HEK293 (cell line): ENCODE data around the gene SLC7A10.

Experiments used
- PBX3 ChIP-seq: sonication (generic); formaldehyde crosslinking; IDR thresholded peaks from 2 replicates; pipeline ENCODE4 v1.8.1; 2022; ENCODE audit warnings: mild to moderate bottlenecking, moderate library complexity, missing genetic modification reagents
- ZNF274 ChIP-seq, 2 experiments: fragments of 200-500 bp in 1 of 2; fragments of 450-650 bp in 1 of 2; sonication (Bioruptor generic) in 1 of 2; formaldehyde crosslinking in 1 of 2; IDR thresholded peaks; 2 replicates each; pipeline versions ENCODE4 v1.5.1 to v1.6.1; 2014 to 2016; ENCODE audit warnings: borderline replicate concordance in 1 of 2, inconsistent platforms in 1 of 2, low read length in 1 of 2, missing biosample characterization in 1 of 2, missing genetic modification characterization in 1 of 2
- ZNF768 ChIP-seq: fragments of 450-650 bp; formaldehyde crosslinking; IDR thresholded peaks from 2 replicates; pipeline ENCODE4 v1.5.1; 2018; ENCODE audit warnings: missing biosample characterization, mild to moderate bottlenecking, missing genetic modification characterization
- TF ChIP-seq, protein P1 (sequence below): fragments of 450-650 bp; formaldehyde crosslinking; IDR thresholded peaks from 2 replicates; pipeline ENCODE4 v1.5.1; 2016; ENCODE audit warnings: missing biosample characterization, missing genetic modification characterization

DNA sequence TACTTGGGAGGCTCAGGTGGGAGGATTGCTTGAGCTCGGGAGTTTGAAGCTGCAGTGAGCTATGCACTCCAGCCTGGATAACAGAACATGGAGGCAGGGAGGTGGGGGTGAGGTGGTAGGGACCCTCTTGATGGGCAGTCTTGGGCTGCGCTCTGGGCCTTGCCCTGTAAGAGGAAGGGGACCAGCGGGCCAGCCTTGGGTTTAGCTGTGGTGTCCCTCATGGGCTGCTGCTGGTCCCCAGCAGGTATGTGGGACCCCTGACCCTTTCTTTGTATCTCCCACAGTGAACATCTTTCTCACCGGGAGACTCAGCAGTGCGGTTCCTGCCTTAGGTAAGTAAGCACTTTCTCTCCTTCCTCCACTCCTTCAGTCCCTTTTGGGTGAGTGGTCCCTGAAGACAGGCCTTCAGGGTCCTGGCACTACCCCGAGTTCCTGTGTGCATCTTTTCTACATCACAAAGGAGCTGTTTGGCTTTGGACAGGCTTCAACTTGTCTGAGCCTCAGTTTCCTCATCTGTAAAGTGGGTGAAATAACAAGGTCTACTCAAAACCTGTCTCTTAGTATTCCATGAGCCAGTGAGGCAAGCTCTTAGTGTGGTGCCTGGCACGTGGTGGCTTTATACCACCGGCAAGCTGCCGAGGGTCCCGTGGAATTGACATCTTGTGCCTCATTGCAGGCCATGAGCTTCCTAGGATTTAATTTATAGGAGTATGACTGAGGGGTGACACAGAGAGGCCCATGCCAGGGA is 29.0 kb downstream of the SLC7A10 start:
- TF ChIP-seq ZNF274 (IDR thresholded peaks at IDR 0.05; ENCODE audit: low read length) (no peak), ZNF274 (tag by site-specific recombination; IDR thresholded peaks at IDR 0.05; ENCODE audit: borderline replicate concordance) (no peak), ZNF768 (tag by site-specific recombination) (no peak), PBX3 (CRISPR knock-in tag) (no peak)
- TF ChIP-seq, protein P1, sequence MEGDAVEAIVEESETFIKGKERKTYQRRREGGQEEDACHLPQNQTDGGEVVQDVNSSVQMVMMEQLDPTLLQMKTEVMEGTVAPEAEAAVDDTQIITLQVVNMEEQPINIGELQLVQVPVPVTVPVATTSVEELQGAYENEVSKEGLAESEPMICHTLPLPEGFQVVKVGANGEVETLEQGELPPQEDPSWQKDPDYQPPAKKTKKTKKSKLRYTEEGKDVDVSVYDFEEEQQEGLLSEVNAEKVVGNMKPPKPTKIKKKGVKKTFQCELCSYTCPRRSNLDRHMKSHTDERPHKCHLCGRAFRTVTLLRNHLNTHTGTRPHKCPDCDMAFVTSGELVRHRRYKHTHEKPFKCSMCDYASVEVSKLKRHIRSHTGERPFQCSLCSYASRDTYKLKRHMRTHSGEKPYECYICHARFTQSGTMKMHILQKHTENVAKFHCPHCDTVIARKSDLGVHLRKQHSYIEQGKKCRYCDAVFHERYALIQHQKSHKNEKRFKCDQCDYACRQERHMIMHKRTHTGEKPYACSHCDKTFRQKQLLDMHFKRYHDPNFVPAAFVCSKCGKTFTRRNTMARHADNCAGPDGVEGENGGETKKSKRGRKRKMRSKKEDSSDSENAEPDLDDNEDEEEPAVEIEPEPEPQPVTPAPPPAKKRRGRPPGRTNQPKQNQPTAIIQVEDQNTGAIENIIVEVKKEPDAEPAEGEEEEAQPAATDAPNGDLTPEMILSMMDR (tag by site-specific recombination): no peak
